HG03196 (cell line): ENCODE data around the gene CYP2E1.
"Not testable (repeated sequence)": the region's sequence is repeated elsewhere in the genome, so short reads cannot be mapped to it uniquely, and the experiment has no call there.

Source experiments
- ATAC-seq: cut with Tn5 transposase; IDR thresholded peaks from one replicate; pipeline ENCODE4 v1.9.1; 2021; ENCODE audit not compliant: unreplicated experiment

Gene CYP2E1

GRCh38 chr10:133526957-133527588, at the start of gene CYP2E1:
CYP2E1 (plus strand) TSS chr10:133527363; CDS start chr10:133527396, 33 bp downstream.
- ATAC-seq: no peak

- no peak for ATAC-seq
Observed at GRCh38 chr10:133481086-133481643, 46.0 kb upstream of the CYP2E1 start.

GRCh38 chr10:133481657-133482056, 45.5 kb upstream of the CYP2E1 start:
- ATAC-seq: no peak

- no peak for ATAC-seq
Observed at GRCh38 chr10:133484818-133485217, 42.3 kb upstream of the CYP2E1 start.

GRCh38 chr10:133487085-133487484, 40.1 kb upstream of the CYP2E1 start:
- no peak for ATAC-seq

GRCh38 chr10:133488354-133488753, 38.8 kb upstream of the CYP2E1 start:
- no peak for ATAC-seq

- ATAC-seq: peak; percentile 60
Observed at GRCh38 chr10:133489816-133490588, 37.2 kb upstream of the CYP2E1 start.

- not testable (repeated sequence) for ATAC-seq
Observed at GRCh38 chr10:133493562-133493961, 33.6 kb upstream of the CYP2E1 start.

- ATAC-seq: not testable (repeated sequence)
Observed at GRCh38 chr10:133497363-133497762, 29.8 kb upstream of the CYP2E1 start.

GRCh38 chr10:133499176-133499575, 28.0 kb upstream of the CYP2E1 start:
- ATAC-seq: not testable (repeated sequence)

- ATAC-seq: not testable (repeated sequence)
Observed at GRCh38 chr10:133500897-133501296, 26.3 kb upstream of the CYP2E1 start.

- ATAC-seq: no peak
Observed at GRCh38 chr10:133509700-133510099, 17.5 kb upstream of the CYP2E1 start.

GRCh38 chr10:133511408-133511807, 15.8 kb upstream of the CYP2E1 start:
- ATAC-seq: no peak

GRCh38 chr10:133511907-133512528, 15.1 kb upstream of the CYP2E1 start:
- no peak for ATAC-seq

GRCh38 chr10:133515471-133515870, 11.7 kb upstream of the CYP2E1 start:
- no peak for ATAC-seq

- ATAC-seq: no peak
Observed at GRCh38 chr10:133516057-133516456, 11.1 kb upstream of the CYP2E1 start.

GRCh38 chr10:133518517-133518916, 8.6 kb upstream of the CYP2E1 start:
- not testable (repeated sequence) for ATAC-seq

GRCh38 chr10:133520193-133520738, 6.9 kb upstream of the CYP2E1 start:
- peak; percentile 97 for ATAC-seq

GRCh38 chr10:133523631-133524203, 3.4 kb upstream of the CYP2E1 start:
- ATAC-seq: no peak

GRCh38 chr10:133525444-133525843, 1.7 kb upstream of the CYP2E1 start:
- no peak for ATAC-seq

- ATAC-seq: no peak
Observed at GRCh38 chr10:133527771-133528271, 658 bp downstream of the CYP2E1 start.
